ENCODE data around the gene RTL1. TPM values are rescaled to one million over a fixed set of nuclear protein-coding genes. Genes with fewer than 3 reads are reported as not detected.

RTL1 gene
- total and polyA plus RNA-seq, 2 of the 13 experiments (the other 11 are each of a cell fraction or from before 2014, with no cell fraction given) = not detected

DNA sequence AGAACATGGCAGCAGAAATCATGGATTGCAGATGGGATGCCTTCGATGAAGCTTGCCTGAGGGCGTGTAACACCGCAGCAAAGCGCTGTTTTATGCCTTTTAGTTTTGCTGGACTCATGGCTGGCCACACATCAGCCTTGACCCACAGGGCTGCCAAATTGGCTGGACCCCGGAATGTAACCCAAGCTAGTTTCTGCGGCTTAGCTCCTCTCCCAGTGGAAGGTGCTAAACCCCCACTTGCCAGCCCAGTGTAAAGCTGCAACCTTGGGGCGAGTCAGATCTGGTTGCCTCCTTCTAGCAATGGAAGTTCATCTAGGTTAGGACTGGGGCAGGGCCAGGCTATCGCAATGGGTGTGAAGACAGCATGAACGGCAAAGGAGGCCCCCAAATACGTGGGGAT, 39.3 kb downstream of the RTL1 start:
- H3K9me3 ChIP-seq (ENCODE audit: low read length) = no peaks in the 10 kb centered on the region
- POLR2A ChIA-PET = no interaction called here
- CTCF ChIA-PET (ENCODE audit: low intra/inter-chr PET ratio, low total read pairs) = no interaction called here
- H3K4me3 ChIP-seq (replicated peaks in 1 of 3; ENCODE audit: insufficient read depth in 1 of 3, low read depth in 2 of 3, low read length in 3 of 3) = no peak overlapping the region
- no peak overlapping the region for H3K9ac ChIP-seq (ENCODE audit: insufficient read depth, low read depth, low read length)
- no peaks in the 10 kb centered on the region for H4K20me1 ChIP-seq (ENCODE audit: insufficient read depth, low read length)
- H3K27me3 ChIP-seq (ENCODE audit: control insufficient read depth in 1 of 2, insufficient read depth in 2 of 2, low read length in 2 of 2) = peaks cover 11 to 71% of the 10 kb centered on the region in 2 experiments
- FAIRE-seq = no peak
- peaks cover 14% of the 10 kb centered on the region for H3K4me1 ChIP-seq (ENCODE audit: insufficient read depth, low read length)
- in situ Hi-C loops (cut with HindIII; ENCODE audit: extremely low pct_ligation_motif_present, low pct_unique_long_range_greater_than_20kb) (loop anchor here (5.0 kb wide), 1 partner anchor 33 kb away; no protein-coding TSS in a partner anchor), intact Hi-C loops (cut with micrococcal nuclease; ENCODE audit: unreplicated experiment) (no loop called here)
- H3K4me2 ChIP-seq (ENCODE audit: low read depth, low read length) = no peak overlapping the region
- no peak for ATAC-seq
- H2AFZ ChIP-seq (ENCODE audit: low read length) = no peak overlapping the region
- BruUV-seq (replicated peaks) = no TSS peak
- TF ChIP-seq RAD21 (CRISPR knock-in tag; IDR thresholded peaks at IDR 0.05) (no peak), ZNF576 (CRISPR knock-in tag; IDR thresholded peaks at IDR 0.05) (no peak), BCL6 (CRISPR knock-in tag; IDR thresholded peaks at IDR 0.05) (no peak), ZNF501 (CRISPR knock-in tag; IDR thresholded peaks at IDR 0.05) (no peak), KLF16 (CRISPR knock-in tag; IDR thresholded peaks at IDR 0.05) (no peak), ZNF17 (CRISPR knock-in tag; IDR thresholded peaks at IDR 0.05) (no peak), STAG1 (CRISPR knock-in tag; IDR thresholded peaks at IDR 0.05) (no peak), KAT7 (CRISPR knock-in tag; IDR thresholded peaks at IDR 0.05; ENCODE audit: borderline replicate concordance) (no peak), SP2 (CRISPR knock-in tag; IDR thresholded peaks at IDR 0.05) (no peak), ZNF329 (CRISPR knock-in tag; IDR thresholded peaks at IDR 0.05; ENCODE audit: low read depth) (no peak), KLF11 (CRISPR knock-in tag; IDR thresholded peaks at IDR 0.05) (no peak), ZNF550 (CRISPR knock-in tag; IDR thresholded peaks at IDR 0.05; ENCODE audit: borderline replicate concordance) (no peak), HNF4G (IDR thresholded peaks at IDR 0.05; ENCODE audit: borderline replicate concordance, low read depth, low read length) (no peak), HNF4G (CRISPR knock-in tag; IDR thresholded peaks at IDR 0.05; ENCODE audit: borderline replicate concordance, low read depth) (no peak), ZNF546 (CRISPR knock-in tag; conservative IDR thresholded peaks at IDR 0.05) (no peak)
- TF ChIP-seq, protein P1, sequence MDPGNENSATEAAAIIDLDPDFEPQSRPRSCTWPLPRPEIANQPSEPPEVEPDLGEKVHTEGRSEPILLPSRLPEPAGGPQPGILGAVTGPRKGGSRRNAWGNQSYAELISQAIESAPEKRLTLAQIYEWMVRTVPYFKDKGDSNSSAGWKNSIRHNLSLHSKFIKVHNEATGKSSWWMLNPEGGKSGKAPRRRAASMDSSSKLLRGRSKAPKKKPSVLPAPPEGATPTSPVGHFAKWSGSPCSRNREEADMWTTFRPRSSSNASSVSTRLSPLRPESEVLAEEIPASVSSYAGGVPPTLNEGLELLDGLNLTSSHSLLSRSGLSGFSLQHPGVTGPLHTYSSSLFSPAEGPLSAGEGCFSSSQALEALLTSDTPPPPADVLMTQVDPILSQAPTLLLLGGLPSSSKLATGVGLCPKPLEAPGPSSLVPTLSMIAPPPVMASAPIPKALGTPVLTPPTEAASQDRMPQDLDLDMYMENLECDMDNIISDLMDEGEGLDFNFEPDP (CRISPR knock-in tag; conservative IDR thresholded peaks at IDR 0.05) = no peak
- TF ChIP-seq, protein P2, sequence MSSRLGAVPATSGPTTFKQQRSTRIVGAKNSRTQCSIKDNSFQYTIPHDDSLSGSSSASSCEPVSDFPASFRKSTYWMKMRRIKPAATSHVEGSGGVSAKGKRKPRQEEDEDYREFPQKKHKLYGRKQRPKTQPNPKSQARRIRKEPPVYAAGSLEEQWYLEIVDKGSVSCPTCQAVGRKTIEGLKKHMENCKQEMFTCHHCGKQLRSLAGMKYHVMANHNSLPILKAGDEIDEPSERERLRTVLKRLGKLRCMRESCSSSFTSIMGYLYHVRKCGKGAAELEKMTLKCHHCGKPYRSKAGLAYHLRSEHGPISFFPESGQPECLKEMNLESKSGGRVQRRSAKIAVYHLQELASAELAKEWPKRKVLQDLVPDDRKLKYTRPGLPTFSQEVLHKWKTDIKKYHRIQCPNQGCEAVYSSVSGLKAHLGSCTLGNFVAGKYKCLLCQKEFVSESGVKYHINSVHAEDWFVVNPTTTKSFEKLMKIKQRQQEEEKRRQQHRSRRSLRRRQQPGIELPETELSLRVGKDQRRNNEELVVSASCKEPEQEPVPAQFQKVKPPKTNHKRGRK (CRISPR knock-in tag; IDR thresholded peaks at IDR 0.05) = no peak
- H3K79me2 ChIP-seq (ENCODE audit: insufficient read depth, low read length) = no peaks in the 10 kb centered on the region
- 53% methylated on average over 8 of the region's 10 CpGs for WGBS (ENCODE audit: low lambda C conversion rate)
- H3K27ac ChIP-seq (ENCODE audit: extremely low read length, insufficient read depth, low read length) = no peak overlapping the region
- no peaks in the 10 kb centered on the region for H3K36me3 ChIP-seq (replicated peaks in 1 of 2; ENCODE audit: control insufficient read depth in 1 of 2, insufficient read depth in 2 of 2, low read length in 2 of 2)
- no peak for DNase-seq (ENCODE audit: low spot score)
